Liver (tissue), 9 donors: ENCODE measurements around the gene PTPN2. TPM values are rescaled to one million over a fixed set of nuclear protein-coding genes. Genes with fewer than 3 reads are reported as not detected.

ENCODE experiments used
- DNase-seq: peaks from one replicate; pipeline ENCODE4 v3.0.0-alpha.2; 2017; ENCODE audit warnings: low spot score
- H3K27ac ChIP-seq, 2 donors: one replicate each; pipeline ENCODE4 v1.7.0; 2013; ENCODE audit warnings: inconsistent platforms in 2 of 2, low read length in 2 of 2, control low read depth in 1 of 2, low read depth in 1 of 2, mild to moderate bottlenecking in 1 of 2
- H3K27me3 ChIP-seq, 4 donors: one replicate each; pipeline versions ENCODE4 v1.6.1 to v1.7.0; 2013; ENCODE audit warnings: low read length in 3 of 4, inconsistent platforms in 1 of 4, mild to moderate bottlenecking in 1 of 4, moderate library complexity in 1 of 4; ENCODE audit not compliant: control insufficient read depth in 4 of 4, insufficient read depth in 4 of 4
- H3K36me3 ChIP-seq, 4 donors: one replicate each; pipeline versions ENCODE4 v1.6.1 to v1.7.0; 2013; ENCODE audit warnings: low read length in 3 of 4, mild to moderate bottlenecking in 3 of 4, low read depth in 1 of 4, moderate library complexity in 1 of 4; ENCODE audit not compliant: control insufficient read depth in 4 of 4, insufficient read depth in 3 of 4
- H3K4me1 ChIP-seq, 4 donors: one replicate each; pipeline versions ENCODE4 v1.6.1 to v1.7.0; 2013; ENCODE audit warnings: low read length in 3 of 4, mild to moderate bottlenecking in 3 of 4, moderate library complexity in 1 of 4; ENCODE audit not compliant: control insufficient read depth in 4 of 4, insufficient read depth in 4 of 4
- H3K4me3 ChIP-seq, 3 donors: one replicate each; pipeline versions ENCODE4 v1.6.1 to v1.7.0; 2013; ENCODE audit warnings: low read length in 3 of 3, control low read depth in 1 of 3, low read depth in 1 of 3, mild to moderate bottlenecking in 1 of 3
- H3K9ac ChIP-seq, 2 donors: one replicate each; pipeline ENCODE4 v1.7.0; 2013; ENCODE audit warnings: low read length in 2 of 2, mild to moderate bottlenecking in 2 of 2, moderate library complexity in 2 of 2, control low read depth in 1 of 2, low read depth in 1 of 2
- H3K9me3 ChIP-seq, 4 donors: one replicate each; pipeline versions ENCODE4 v1.6.1 to v1.7.0; 2013; ENCODE audit warnings: low read length in 3 of 4; ENCODE audit not compliant: control insufficient read depth in 4 of 4
- EGR1 ChIP-seq, 2 donors: IDR thresholded peaks; 2 replicates each; pipeline ENCODE4 v1.6.1; 2016 to 2018; ENCODE audit warnings: antibody characterized with exemption in 2 of 2, low read depth in 2 of 2
- FOXA1 ChIP-seq: IDR thresholded peaks from 2 replicates; pipeline ENCODE4 v1.6.1; 2016; ENCODE audit warnings: antibody characterized with exemption
- GABPA ChIP-seq, 2 donors: IDR thresholded peaks in 1 of 2; conservative IDR thresholded peaks in 1 of 2; 2 replicates each; pipeline ENCODE4 v1.6.1; 2016; ENCODE audit warnings: antibody characterized with exemption in 2 of 2, mild to moderate bottlenecking in 1 of 2, moderate library complexity in 1 of 2
- HNF4A ChIP-seq, 2 donors: conservative IDR thresholded peaks; 2 replicates each; pipeline ENCODE4 v1.6.1; 2016; ENCODE audit warnings: antibody characterized with exemption in 2 of 2, mild to moderate bottlenecking in 2 of 2
- HNF4G ChIP-seq: IDR thresholded peaks from 2 replicates; pipeline ENCODE4 v1.6.1; 2016; ENCODE audit warnings: antibody characterized with exemption
- JUND ChIP-seq, 2 donors: IDR thresholded peaks; 2 replicates each; pipeline ENCODE4 v1.6.1; 2016; ENCODE audit warnings: antibody characterized with exemption in 2 of 2
- NR2F2 ChIP-seq: IDR thresholded peaks from 2 replicates; pipeline ENCODE4 v1.6.1; 2016; ENCODE audit warnings: antibody characterized with exemption
- RAD21 ChIP-seq, 2 donors: IDR thresholded peaks; 2 replicates each; pipeline ENCODE4 v1.6.1; 2016; ENCODE audit warnings: antibody characterized with exemption in 2 of 2, mild to moderate bottlenecking in 2 of 2
- RXRA ChIP-seq, 2 donors: IDR thresholded peaks; 2 replicates each; pipeline ENCODE4 v1.6.1; 2017 to 2018; ENCODE audit warnings: antibody characterized with exemption in 2 of 2, mild to moderate bottlenecking in 1 of 2
- SP1 ChIP-seq: IDR thresholded peaks from 2 replicates; pipeline ENCODE4 v1.6.1; 2018; ENCODE audit warnings: antibody characterized with exemption, mild to moderate bottlenecking
- TAF1 ChIP-seq: conservative IDR thresholded peaks from 2 replicates; pipeline ENCODE4 v1.6.1; 2016; ENCODE audit warnings: antibody characterized with exemption, mild to moderate bottlenecking
- YY1 ChIP-seq: IDR thresholded peaks from 2 replicates; pipeline ENCODE4 v1.6.1; 2016; ENCODE audit warnings: antibody characterized with exemption, mild to moderate bottlenecking
- WGBS: extraction: QIAGEN DNeasy Blood & Tissue Kit; methylation state at CpG from one replicate; pipeline ENCODE4 v1.1.7; 2013; 5-methylcytosine and 5-hydroxymethylcytosine counted together
- polyA plus RNA-seq, 2 donors: library from polyadenylated mRNA; stranded (reverse) in 1 of 2; unstranded in 1 of 2; fragments of 200-250 nt in 1 of 2; fragments of >200 nt in 1 of 2; fragmentation: Nextera tagmentation in 1 of 2; extraction: Ambion mirVana in 1 of 2; gene quantifications; one replicate each; pipeline versions ENCODE4 v1.2.1 to v1.2.3, GENCODE V29; 2013 to 2015
- total RNA-seq, 2 donors: library from RNA; depleted of rRNA; stranded (reverse); fragments of >200 nt; gene quantifications; one replicate each; pipeline ENCODE4 v1.2.3, GENCODE V29; 2014
- TF ChIP-seq, protein P1 (sequence below): IDR thresholded peaks from 2 replicates; pipeline ENCODE4 v1.6.1; 2016; ENCODE audit warnings: antibody characterized with exemption, mild to moderate bottlenecking
- TF ChIP-seq, protein P2 (sequence below): IDR thresholded peaks from 2 replicates; pipeline ENCODE4 v1.6.1; 2016; ENCODE audit warnings: antibody characterized with exemption
- TF ChIP-seq, protein P3 (sequence below): IDR thresholded peaks from 2 replicates; pipeline ENCODE4 v1.6.1; 2016; ENCODE audit warnings: antibody characterized with exemption
- TF ChIP-seq, protein P4 (sequence below): fragments of 150-350 bp; IDR thresholded peaks from 2 replicates; pipeline ENCODE4 v1.5.1; 2017; ENCODE audit warnings: improper control_type of control experiment, low read depth, low read length; ENCODE audit not compliant: missing input control
- TF ChIP-seq, protein P5 (sequence below): IDR thresholded peaks from 2 replicates; pipeline ENCODE4 v1.6.1; 2016; ENCODE audit warnings: antibody characterized with exemption
- donor health status: healthy.
- donor health status: healthy.
- donor health status: healthy.
- donor health status: healthy.
- donor health status: healthy.

Gene PTPN2
- total and polyA plus RNA-seq, 4 donors, result 9.2 to 21.2 (median 14.9) TPM

DNA sequence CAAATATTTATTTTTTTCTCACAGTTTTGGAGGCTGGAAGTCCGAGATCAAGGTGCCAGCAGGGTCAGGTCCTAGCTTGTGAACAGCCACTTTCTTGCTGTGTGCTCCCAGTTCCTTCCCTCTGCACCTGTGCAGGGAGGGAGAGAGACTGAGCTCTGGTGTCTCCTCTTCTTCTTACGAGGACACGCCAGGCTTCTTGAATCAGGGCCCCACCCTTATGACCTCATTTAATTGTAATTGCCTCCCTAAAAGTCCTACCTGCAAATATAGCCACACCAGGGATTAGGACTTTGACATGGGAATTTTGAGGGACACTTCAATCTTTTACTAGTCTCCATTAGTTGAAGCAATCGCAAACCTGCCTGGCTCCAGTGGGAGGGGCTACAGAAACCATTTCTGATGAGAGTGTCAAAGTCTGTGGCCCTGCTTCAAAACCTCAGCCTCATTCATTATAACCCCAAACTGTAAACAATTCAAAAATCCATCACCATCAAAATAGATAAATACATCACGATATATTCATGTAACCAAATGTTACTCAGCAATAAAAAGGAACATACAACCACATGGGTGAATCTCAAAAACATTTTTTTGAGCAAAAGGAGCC, 45.5 kb upstream of the PTPN2 start:
- no peaks in the 10 kb centered on the region for H3K9me3 ChIP-seq
- WGBS, result 82% methylated on average over 5 of the region's 5 CpGs
- no peak overlapping the region for H3K27ac ChIP-seq
- H3K36me3 ChIP-seq, result no peaks in the 10 kb centered on the region
- TF ChIP-seq NR2F2, result no peak
- no peak for TF ChIP-seq JUND (IDR thresholded peaks at IDR 0.05)
- no peak for TF ChIP-seq HNF4G
- TF ChIP-seq RAD21 (IDR thresholded peaks at IDR 0.05), result no peak
- TF ChIP-seq YY1, result no peak
- TF ChIP-seq RXRA (IDR thresholded peaks at IDR 0.05), result no peak
- no peak for TF ChIP-seq HNF4A (conservative IDR thresholded peaks at IDR 0.05)
- TF ChIP-seq, protein P1, sequence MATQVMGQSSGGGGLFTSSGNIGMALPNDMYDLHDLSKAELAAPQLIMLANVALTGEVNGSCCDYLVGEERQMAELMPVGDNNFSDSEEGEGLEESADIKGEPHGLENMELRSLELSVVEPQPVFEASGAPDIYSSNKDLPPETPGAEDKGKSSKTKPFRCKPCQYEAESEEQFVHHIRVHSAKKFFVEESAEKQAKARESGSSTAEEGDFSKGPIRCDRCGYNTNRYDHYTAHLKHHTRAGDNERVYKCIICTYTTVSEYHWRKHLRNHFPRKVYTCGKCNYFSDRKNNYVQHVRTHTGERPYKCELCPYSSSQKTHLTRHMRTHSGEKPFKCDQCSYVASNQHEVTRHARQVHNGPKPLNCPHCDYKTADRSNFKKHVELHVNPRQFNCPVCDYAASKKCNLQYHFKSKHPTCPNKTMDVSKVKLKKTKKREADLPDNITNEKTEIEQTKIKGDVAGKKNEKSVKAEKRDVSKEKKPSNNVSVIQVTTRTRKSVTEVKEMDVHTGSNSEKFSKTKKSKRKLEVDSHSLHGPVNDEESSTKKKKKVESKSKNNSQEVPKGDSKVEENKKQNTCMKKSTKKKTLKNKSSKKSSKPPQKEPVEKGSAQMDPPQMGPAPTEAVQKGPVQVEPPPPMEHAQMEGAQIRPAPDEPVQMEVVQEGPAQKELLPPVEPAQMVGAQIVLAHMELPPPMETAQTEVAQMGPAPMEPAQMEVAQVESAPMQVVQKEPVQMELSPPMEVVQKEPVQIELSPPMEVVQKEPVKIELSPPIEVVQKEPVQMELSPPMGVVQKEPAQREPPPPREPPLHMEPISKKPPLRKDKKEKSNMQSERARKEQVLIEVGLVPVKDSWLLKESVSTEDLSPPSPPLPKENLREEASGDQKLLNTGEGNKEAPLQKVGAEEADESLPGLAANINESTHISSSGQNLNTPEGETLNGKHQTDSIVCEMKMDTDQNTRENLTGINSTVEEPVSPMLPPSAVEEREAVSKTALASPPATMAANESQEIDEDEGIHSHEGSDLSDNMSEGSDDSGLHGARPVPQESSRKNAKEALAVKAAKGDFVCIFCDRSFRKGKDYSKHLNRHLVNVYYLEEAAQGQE, result no peak
- no peak for TF ChIP-seq EGR1 (IDR thresholded peaks at IDR 0.05; ENCODE audit: low read depth in 2 of 2)
- TF ChIP-seq, protein P2, sequence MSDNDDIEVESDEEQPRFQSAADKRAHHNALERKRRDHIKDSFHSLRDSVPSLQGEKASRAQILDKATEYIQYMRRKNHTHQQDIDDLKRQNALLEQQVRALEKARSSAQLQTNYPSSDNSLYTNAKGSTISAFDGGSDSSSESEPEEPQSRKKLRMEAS, result no peak
- TF ChIP-seq FOXA1, result no peak
- TF ChIP-seq SP1, result no peak
- TF ChIP-seq, protein P3, sequence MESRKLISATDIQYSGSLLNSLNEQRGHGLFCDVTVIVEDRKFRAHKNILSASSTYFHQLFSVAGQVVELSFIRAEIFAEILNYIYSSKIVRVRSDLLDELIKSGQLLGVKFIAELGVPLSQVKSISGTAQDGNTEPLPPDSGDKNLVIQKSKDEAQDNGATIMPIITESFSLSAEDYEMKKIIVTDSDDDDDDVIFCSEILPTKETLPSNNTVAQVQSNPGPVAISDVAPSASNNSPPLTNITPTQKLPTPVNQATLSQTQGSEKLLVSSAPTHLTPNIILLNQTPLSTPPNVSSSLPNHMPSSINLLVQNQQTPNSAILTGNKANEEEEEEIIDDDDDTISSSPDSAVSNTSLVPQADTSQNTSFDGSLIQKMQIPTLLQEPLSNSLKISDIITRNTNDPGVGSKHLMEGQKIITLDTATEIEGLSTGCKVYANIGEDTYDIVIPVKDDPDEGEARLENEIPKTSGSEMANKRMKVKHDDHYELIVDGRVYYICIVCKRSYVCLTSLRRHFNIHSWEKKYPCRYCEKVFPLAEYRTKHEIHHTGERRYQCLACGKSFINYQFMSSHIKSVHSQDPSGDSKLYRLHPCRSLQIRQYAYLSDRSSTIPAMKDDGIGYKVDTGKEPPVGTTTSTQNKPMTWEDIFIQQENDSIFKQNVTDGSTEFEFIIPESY, result no peak
- TF ChIP-seq, protein P4, sequence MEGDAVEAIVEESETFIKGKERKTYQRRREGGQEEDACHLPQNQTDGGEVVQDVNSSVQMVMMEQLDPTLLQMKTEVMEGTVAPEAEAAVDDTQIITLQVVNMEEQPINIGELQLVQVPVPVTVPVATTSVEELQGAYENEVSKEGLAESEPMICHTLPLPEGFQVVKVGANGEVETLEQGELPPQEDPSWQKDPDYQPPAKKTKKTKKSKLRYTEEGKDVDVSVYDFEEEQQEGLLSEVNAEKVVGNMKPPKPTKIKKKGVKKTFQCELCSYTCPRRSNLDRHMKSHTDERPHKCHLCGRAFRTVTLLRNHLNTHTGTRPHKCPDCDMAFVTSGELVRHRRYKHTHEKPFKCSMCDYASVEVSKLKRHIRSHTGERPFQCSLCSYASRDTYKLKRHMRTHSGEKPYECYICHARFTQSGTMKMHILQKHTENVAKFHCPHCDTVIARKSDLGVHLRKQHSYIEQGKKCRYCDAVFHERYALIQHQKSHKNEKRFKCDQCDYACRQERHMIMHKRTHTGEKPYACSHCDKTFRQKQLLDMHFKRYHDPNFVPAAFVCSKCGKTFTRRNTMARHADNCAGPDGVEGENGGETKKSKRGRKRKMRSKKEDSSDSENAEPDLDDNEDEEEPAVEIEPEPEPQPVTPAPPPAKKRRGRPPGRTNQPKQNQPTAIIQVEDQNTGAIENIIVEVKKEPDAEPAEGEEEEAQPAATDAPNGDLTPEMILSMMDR, result no peak
- TF ChIP-seq, protein P5, sequence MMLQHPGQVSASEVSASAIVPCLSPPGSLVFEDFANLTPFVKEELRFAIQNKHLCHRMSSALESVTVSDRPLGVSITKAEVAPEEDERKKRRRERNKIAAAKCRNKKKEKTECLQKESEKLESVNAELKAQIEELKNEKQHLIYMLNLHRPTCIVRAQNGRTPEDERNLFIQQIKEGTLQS, result no peak
- no peak for TF ChIP-seq GABPA (IDR thresholded peaks at IDR 0.05 in 1 of 2, conservative IDR thresholded peaks at IDR 0.05 in 1 of 2)
- no peak for TF ChIP-seq TAF1
- H3K4me3 ChIP-seq, result no peak overlapping the region
- H3K9ac ChIP-seq, result no peak overlapping the region
- peaks cover 0 to 3% (median 0%) of the 10 kb centered on the region in 4 donors for H3K27me3 ChIP-seq
- H3K4me1 ChIP-seq, result no peaks in the 10 kb centered on the region
- DNase-seq, result no peak
